ENCODE results near the gene PBX2. TPM values are rescaled to one million over a fixed set of nuclear protein-coding genes. Genes with fewer than 3 reads are reported as not detected.
"Not testable (repeated sequence)": the region's sequence is repeated elsewhere in the genome, so short reads cannot be mapped to it uniquely, and the experiment has no call there.

Gene PBX2
- total RNA-seq, 4 donors from 2014 or later: 55.0 to 75.0 (median 61.9) TPM

- not testable (repeated sequence) for H3K4me3 ChIP-seq, H3K9me3 ChIP-seq, H3K27me3 ChIP-seq
- 8 to 12% methylated on average over 11 of the region's 11 CpGs for WGBS, 2 donors
- H3K4me1 ChIP-seq: peaks cover 0 to 78% (median 28%) of the 10 kb centered on the region in 4 donors
- H3K36me3 ChIP-seq: peaks cover 0 to 57% (median 22%) of the 10 kb centered on the region in 3 donors
- H3K27ac ChIP-seq: peak overlapping the region; percentile 62 to 100 (median 83)
- DNase-seq (ENCODE audit: low spot score in 2 of 2): peak; percentile 82 to 84
- peak in 1 of 2 donors; percentile 24 for TF ChIP-seq POLR2A (IDR thresholded peaks at IDR 0.05)
Observed at GRCh38 chr6:32185681-32186131, 4.3 kb downstream of the PBX2 start.

GRCh38 chr6:32184084-32184640 is 5.8 kb downstream of the PBX2 start, which contains the start of gene AGER:
AGER (minus strand) TSS chr6:32184253; CDS start chr6:32184222, 31 bp downstream.
- H3K27me3 ChIP-seq: no peaks in the 10 kb centered on the region
- H3K27ac ChIP-seq: peak within 1 kb of the TSS in 3 of 4 donors; percentile 62 to 100 (median 97)
- H3K4me3 ChIP-seq: no peak within 1 kb of the TSS
- peaks cover 0 to 89% (median 31%) of the 10 kb centered on the region in 4 donors for H3K4me1 ChIP-seq
- 56 to 62% methylated on average over 6 of the region's 6 CpGs for WGBS, 2 donors
- no peak for DNase-seq (ENCODE audit: low spot score in 2 of 2)
- TF ChIP-seq EP300 (IDR thresholded peaks at IDR 0.05) (no peak), CTCF (IDR thresholded peaks at IDR 0.05) (no peak)
- no peaks in the 10 kb centered on the region for H3K9me3 ChIP-seq
- H3K36me3 ChIP-seq: peaks cover 0 to 68% (median 22%) of the 10 kb centered on the region in 3 donors

GRCh38 chr6:32183483-32184083 is 6.4 kb downstream of the PBX2 start:
- Histone ChIP-seq H3K36me3 (peaks cover 0 to 68% (median 22%) of the 10 kb centered on the region in 3 donors), H3K4me1 (peaks cover 0 to 88% (median 30%) of the 10 kb centered on the region in 4 donors), H3K9me3 (no peaks in the 10 kb centered on the region), H3K27me3 (no peaks in the 10 kb centered on the region), H3K4me3 (no peak overlapping the region), H3K27ac (peak overlapping the region in 3 of 4 donors; percentile 40 to 100 (median 97))
- DNase-seq (ENCODE audit: low spot score in 2 of 2): no peak
- WGBS, 2 donors: 71 to 78% methylated on average over 15 of the region's 15 CpGs
- no peak for TF ChIP-seq EP300 (IDR thresholded peaks at IDR 0.05)
- TF ChIP-seq POLR2A (IDR thresholded peaks at IDR 0.05): no peak
- no peak for TF ChIP-seq CTCF (IDR thresholded peaks at IDR 0.05)

- no peak overlapping the region for H3K4me3 ChIP-seq
- no peak for DNase-seq (ENCODE audit: low spot score in 2 of 2)
- H3K36me3 ChIP-seq: peaks cover 0 to 66% (median 22%) of the 10 kb centered on the region in 3 donors
- no peak for TF ChIP-seq CTCF (IDR thresholded peaks at IDR 0.05)
- no peak for TF ChIP-seq POLR2A (IDR thresholded peaks at IDR 0.05)
- no peak for TF ChIP-seq EP300 (IDR thresholded peaks at IDR 0.05)
- peaks cover 0 to 82% (median 26%) of the 10 kb centered on the region in 4 donors for H3K4me1 ChIP-seq
- no peaks in the 10 kb centered on the region for H3K27me3 ChIP-seq
- WGBS, 2 donors: 67 to 72% methylated on average over 3 of the region's 3 CpGs
- peak overlapping the region in 3 of 4 donors; percentile 40 to 100 (median 97) for H3K27ac ChIP-seq
- no peaks in the 10 kb centered on the region for H3K9me3 ChIP-seq
Observed at GRCh38 chr6:32183030-32183429, 7.0 kb downstream of the PBX2 start.

- WGBS, 2 donors: 65 to 74% methylated on average over 9 to 10 of the region's 10 CpGs
- no peaks in the 10 kb centered on the region for H3K9me3 ChIP-seq
- no peak for TF ChIP-seq POLR2A (IDR thresholded peaks at IDR 0.05)
- TF ChIP-seq CTCF (IDR thresholded peaks at IDR 0.05): no peak
- TF ChIP-seq EP300 (IDR thresholded peaks at IDR 0.05): no peak
- no peaks in the 10 kb centered on the region for H3K27me3 ChIP-seq
- peaks cover 0 to 62% (median 22%) of the 10 kb centered on the region in 3 donors for H3K36me3 ChIP-seq
- H3K27ac ChIP-seq: peak overlapping the region in 3 of 4 donors; percentile 40 to 100 (median 97)
- no peak for DNase-seq (ENCODE audit: low spot score in 2 of 2)
- no peak overlapping the region for H3K4me3 ChIP-seq
- H3K4me1 ChIP-seq: peaks cover 0 to 78% (median 22%) of the 10 kb centered on the region in 4 donors
Observed at GRCh38 chr6:32182555-32182981, 7.4 kb downstream of the PBX2 start.

Data from tibial nerve (tissue), 4 donors.